ENCODE results near the gene FLT3.

- TF ChIP-seq ZBTB11 (tag by site-specific recombination; conservative IDR thresholded peaks at IDR 0.05; ENCODE audit: low read depth): no peak
- no peak for TF ChIP-seq ZBTB48 (tag by site-specific recombination; IDR thresholded peaks at IDR 0.05)
- TF ChIP-seq ZNF138 (tag by site-specific recombination; IDR thresholded peaks at IDR 0.05; ENCODE audit: borderline replicate concordance): no peak
- no peak for TF ChIP-seq CTCF (tag by site-specific recombination; IDR thresholded peaks at IDR 0.05)
- no peak for TF ChIP-seq ZNF311 (tag by site-specific recombination; IDR thresholded peaks at IDR 0.05; ENCODE audit: borderline replicate concordance)
- no peak for TF ChIP-seq ZBTB1 (tag by site-specific recombination; IDR thresholded peaks at IDR 0.05)
- no peak for TF ChIP-seq ZNF132 (tag by site-specific recombination; IDR thresholded peaks at IDR 0.05; ENCODE audit: borderline replicate concordance)
Measured at GRCh38 chr13:28031220-28031895, 69.0 kb downstream of the FLT3 start.
